HG03097 (cell line): ENCODE measurements around the gene ZDHHC1.

Experiments
- ATAC-seq: cut with Tn5 transposase; IDR thresholded peaks from one replicate; pipeline ENCODE4 v1.9.1; 2021; ENCODE audit not compliant: unreplicated experiment, low FRiP score

Gene ZDHHC1

GRCh38 chr16:67448580-67448979 lies 32.3 kb upstream of the ZDHHC1 start:
- ATAC-seq = no peak

GRCh38 chr16:67447508-67448076 lies 31.3 kb upstream of the ZDHHC1 start:
- ATAC-seq = no peak

GRCh38 chr16:67446968-67447507 lies 30.8 kb upstream of the ZDHHC1 start:
- no peak for ATAC-seq

- ATAC-seq = no peak
These were observed 29.9 kb upstream of the ZDHHC1 start for GRCh38 chr16:67445913-67446907.

- ATAC-seq = no peak
These were observed 29.2 kb upstream of the ZDHHC1 start for GRCh38 chr16:67445441-67445912.

GRCh38 chr16:67445126-67445426 lies 28.8 kb upstream of the ZDHHC1 start:
- ATAC-seq = no peak

- no peak for ATAC-seq
These were observed 28.2 kb upstream of the ZDHHC1 start for GRCh38 chr16:67444259-67445125.

GRCh38 chr16:67443265-67443664 lies 27.0 kb upstream of the ZDHHC1 start:
- no peak for ATAC-seq

- ATAC-seq = no peak
These were observed 26.4 kb upstream of the ZDHHC1 start for GRCh38 chr16:67442581-67443255.

GRCh38 chr16:67441907-67442306 lies 25.6 kb upstream of the ZDHHC1 start:
- ATAC-seq = no peak

- ATAC-seq = no peak
These were observed 25.0 kb upstream of the ZDHHC1 start for GRCh38 chr16:67441271-67441753.

GRCh38 chr16:67438824-67439393 lies 22.6 kb upstream of the ZDHHC1 start:
- ATAC-seq = no peak

- no peak for ATAC-seq
These were observed 22.0 kb upstream of the ZDHHC1 start for GRCh38 chr16:67438098-67438791.

- ATAC-seq = no peak
These were observed 21.2 kb upstream of the ZDHHC1 start for GRCh38 chr16:67437513-67437912.

- ATAC-seq = no peak
These were observed 20.4 kb upstream of the ZDHHC1 start for GRCh38 chr16:67436640-67437193.

- no peak for ATAC-seq
These were observed 19.5 kb upstream of the ZDHHC1 start for GRCh38 chr16:67435758-67436164.

- no peak for ATAC-seq
These were observed 16.9 kb upstream of the ZDHHC1 start for GRCh38 chr16:67433131-67433719.

- ATAC-seq = no peak
These were observed 16.2 kb upstream of the ZDHHC1 start for GRCh38 chr16:67432506-67432890.
